GM12801 (cell line): Measurements from ENCODE around the gene MIGA1.

ENCODE experiments used
- CTCF ChIP-seq: IDR thresholded peaks from one replicate; pipeline ENCODE4 v1.5.1; 2011; ENCODE audit warnings: control low read depth; ENCODE audit not compliant: insufficient read length; ENCODE audit errors: extremely low read depth

Gene MIGA1

GRCh38 chr1:77757066-77757584 is 22.3 kb upstream of the MIGA1 start:
- TF ChIP-seq CTCF: no peak

- TF ChIP-seq CTCF: no peak
These were observed 21.8 kb upstream of the MIGA1 start for GRCh38 chr1:77757603-77758002.

GRCh38 chr1:77759071-77760028 is 20.1 kb upstream of the MIGA1 start, which contains the start of gene USP33:
Gene USP33, minus strand, starts transcription at chr1:77759852. Its CDS starts 18,155 bp downstream, at chr1:77741697.
- TF ChIP-seq CTCF: no peak

GRCh38 chr1:77762072-77762476 is 17.4 kb upstream of the MIGA1 start:
- TF ChIP-seq CTCF: no peak

- TF ChIP-seq CTCF: no peak
These were observed 11.4 kb upstream of the MIGA1 start for GRCh38 chr1:77768006-77768405.

- no peak for TF ChIP-seq CTCF
These were observed 3.3 kb upstream of the MIGA1 start for GRCh38 chr1:77776007-77776700.

GRCh38 chr1:77781683-77782082 is 2.2 kb downstream of the MIGA1 start:
- no peak for TF ChIP-seq CTCF
